Suprapubic skin (tissue), 4 donors: Measurements from ENCODE around the gene BGN.

Source experiments
- POLR2A ChIP-seq, 2 donors: fragments of 450-650 bp; IDR thresholded peaks; one replicate each; pipeline ENCODE4 v1.6.1; 2017; ENCODE audit warnings: antibody characterized with exemption in 2 of 2, mild to moderate bottlenecking in 2 of 2, moderate library complexity in 2 of 2
- POLR2AphosphoS5 ChIP-seq, 3 donors: sonication (generic); formaldehyde crosslinking; IDR thresholded peaks; one replicate each; pipeline ENCODE4 v1.6.1; 2017; ENCODE audit warnings: antibody characterized with exemption in 3 of 3
- TF ChIP-seq, protein P1 (sequence below), 2 donors: fragments of 200-600 bp in 1 of 2; fragments of 450-650 bp in 1 of 2; sonication (generic) in 1 of 2; IDR thresholded peaks; one replicate each; pipeline ENCODE4 v1.5.1; 2016 to 2019; ENCODE audit warnings: antibody characterized with exemption in 2 of 2, mild to moderate bottlenecking in 1 of 2, moderate library complexity in 1 of 2

DNA sequence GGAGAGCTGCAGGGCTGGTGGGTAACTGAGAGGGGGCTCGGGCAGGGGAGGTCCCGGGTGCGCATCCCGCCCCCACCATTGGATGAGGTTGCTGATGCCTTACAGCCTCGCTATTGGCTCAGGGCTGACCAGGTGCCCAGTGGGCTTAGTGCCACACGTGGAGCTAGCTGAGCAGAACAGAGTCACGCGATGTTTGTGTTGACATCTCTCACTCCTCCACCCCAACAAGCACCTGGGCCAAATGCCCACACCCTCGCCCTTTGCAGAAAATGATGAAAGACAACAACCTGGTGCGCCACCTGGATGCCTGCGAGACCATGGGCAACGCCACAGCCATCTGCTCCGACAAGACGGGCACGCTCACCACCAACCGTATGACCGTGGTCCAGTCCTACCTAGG, 54.5 kb downstream of the BGN start:
- TF ChIP-seq, protein P1, sequence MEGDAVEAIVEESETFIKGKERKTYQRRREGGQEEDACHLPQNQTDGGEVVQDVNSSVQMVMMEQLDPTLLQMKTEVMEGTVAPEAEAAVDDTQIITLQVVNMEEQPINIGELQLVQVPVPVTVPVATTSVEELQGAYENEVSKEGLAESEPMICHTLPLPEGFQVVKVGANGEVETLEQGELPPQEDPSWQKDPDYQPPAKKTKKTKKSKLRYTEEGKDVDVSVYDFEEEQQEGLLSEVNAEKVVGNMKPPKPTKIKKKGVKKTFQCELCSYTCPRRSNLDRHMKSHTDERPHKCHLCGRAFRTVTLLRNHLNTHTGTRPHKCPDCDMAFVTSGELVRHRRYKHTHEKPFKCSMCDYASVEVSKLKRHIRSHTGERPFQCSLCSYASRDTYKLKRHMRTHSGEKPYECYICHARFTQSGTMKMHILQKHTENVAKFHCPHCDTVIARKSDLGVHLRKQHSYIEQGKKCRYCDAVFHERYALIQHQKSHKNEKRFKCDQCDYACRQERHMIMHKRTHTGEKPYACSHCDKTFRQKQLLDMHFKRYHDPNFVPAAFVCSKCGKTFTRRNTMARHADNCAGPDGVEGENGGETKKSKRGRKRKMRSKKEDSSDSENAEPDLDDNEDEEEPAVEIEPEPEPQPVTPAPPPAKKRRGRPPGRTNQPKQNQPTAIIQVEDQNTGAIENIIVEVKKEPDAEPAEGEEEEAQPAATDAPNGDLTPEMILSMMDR (IDR thresholded peaks at IDR 0.05) = no peak
- TF ChIP-seq POLR2AphosphoS5 (IDR thresholded peaks at IDR 0.05) (no peak), POLR2A (IDR thresholded peaks at IDR 0.05) (no peak)
